ENCODE data around the gene RUVBL1. TPM values are rescaled to one million over a fixed set of nuclear protein-coding genes. Genes with fewer than 3 reads are reported as not detected.
A peak's percentile ranks its signal among the peaks of the same experiment; 100 is the strongest.

The RUVBL1 gene
- total RNA-seq, 2 donors from 2014 or later: 16.1 to 48.2 TPM

GRCh38 chr3:128070898-128071591 lies 52.6 kb downstream of the RUVBL1 start:
- TF ChIP-seq, protein P1, sequence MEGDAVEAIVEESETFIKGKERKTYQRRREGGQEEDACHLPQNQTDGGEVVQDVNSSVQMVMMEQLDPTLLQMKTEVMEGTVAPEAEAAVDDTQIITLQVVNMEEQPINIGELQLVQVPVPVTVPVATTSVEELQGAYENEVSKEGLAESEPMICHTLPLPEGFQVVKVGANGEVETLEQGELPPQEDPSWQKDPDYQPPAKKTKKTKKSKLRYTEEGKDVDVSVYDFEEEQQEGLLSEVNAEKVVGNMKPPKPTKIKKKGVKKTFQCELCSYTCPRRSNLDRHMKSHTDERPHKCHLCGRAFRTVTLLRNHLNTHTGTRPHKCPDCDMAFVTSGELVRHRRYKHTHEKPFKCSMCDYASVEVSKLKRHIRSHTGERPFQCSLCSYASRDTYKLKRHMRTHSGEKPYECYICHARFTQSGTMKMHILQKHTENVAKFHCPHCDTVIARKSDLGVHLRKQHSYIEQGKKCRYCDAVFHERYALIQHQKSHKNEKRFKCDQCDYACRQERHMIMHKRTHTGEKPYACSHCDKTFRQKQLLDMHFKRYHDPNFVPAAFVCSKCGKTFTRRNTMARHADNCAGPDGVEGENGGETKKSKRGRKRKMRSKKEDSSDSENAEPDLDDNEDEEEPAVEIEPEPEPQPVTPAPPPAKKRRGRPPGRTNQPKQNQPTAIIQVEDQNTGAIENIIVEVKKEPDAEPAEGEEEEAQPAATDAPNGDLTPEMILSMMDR (IDR thresholded peaks at IDR 0.05): no peak
- Histone ChIP-seq H3K36me3 (peaks cover 35% of the 10 kb centered on the region), H3K27me3 (no peaks in the 10 kb centered on the region), H3K4me3 (no peak overlapping the region), H3K27ac (no peak overlapping the region), H3K4me1 (peaks cover 4% of the 10 kb centered on the region), H3K9me3 (no peaks in the 10 kb centered on the region), H3K9ac (ENCODE audit: low read depth in 2 of 2, low read length in 2 of 2) (no peak overlapping the region)
- intact Hi-C loops (cut with DNase I): loop anchor here (10.0 kb wide), 1 partner anchor 54 kb away; the partner anchor contains the start of gene RUVBL1
- DNase-seq: no peak

DNA sequence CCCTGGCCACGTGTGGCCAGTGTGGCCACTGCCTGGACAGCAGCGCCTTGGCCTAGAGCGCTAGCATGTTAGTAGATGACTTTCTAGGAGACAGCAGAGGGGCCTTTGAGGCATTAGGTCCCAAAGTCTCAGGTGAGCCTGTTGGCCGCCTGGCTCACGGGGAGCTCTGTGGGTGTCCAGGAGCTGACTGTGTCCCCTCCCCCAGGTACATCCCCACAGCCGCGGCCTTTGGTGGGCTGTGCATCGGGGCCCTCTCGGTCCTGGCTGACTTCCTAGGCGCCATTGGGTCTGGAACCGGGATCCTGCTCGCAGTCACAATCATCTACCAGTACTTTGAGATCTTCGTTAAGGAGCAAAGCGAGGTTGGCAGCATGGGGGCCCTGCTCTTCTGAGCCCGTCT lies 54.3 kb downstream of the RUVBL1 start:
- H3K9ac ChIP-seq (ENCODE audit: low read depth in 2 of 2, low read length in 2 of 2): no peak overlapping the region
- DNase-seq: no peak
- H3K27ac ChIP-seq: no peak overlapping the region
- H3K36me3 ChIP-seq: peaks cover 45% of the 10 kb centered on the region
- TF ChIP-seq, protein P1 (IDR thresholded peaks at IDR 0.05): no peak
- no peak overlapping the region for H3K4me3 ChIP-seq
- intact Hi-C loops (cut with DNase I): no loop called here
- H3K4me1 ChIP-seq: no peaks in the 10 kb centered on the region
- H3K9me3 ChIP-seq: no peaks in the 10 kb centered on the region
- H3K27me3 ChIP-seq: no peaks in the 10 kb centered on the region

DNA sequence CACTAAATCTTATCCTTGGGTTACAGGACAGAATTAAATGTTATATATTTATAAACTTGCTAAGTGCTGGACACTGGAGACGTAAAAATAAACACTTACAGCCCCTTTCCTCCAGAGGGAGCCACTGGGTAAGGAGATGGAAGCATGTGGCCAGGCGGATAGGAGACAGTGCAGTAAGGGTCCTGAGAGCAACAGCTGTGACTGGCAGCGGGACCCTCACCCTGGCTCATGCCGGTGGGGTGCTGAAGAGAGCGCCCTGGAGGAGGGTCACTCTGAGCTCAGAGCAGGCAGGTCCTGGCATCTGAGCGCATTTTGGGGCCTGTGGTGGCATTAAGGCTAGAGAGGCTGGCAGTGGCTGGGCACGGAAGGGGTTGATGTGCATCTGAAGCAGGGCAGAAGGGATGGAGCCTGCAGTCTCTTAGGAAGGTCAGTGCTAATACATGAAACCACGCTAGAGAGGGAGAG lies 55.4 kb downstream of the RUVBL1 start:
- Histone ChIP-seq H3K9ac (ENCODE audit: low read depth in 2 of 2, low read length in 2 of 2) (no peak overlapping the region), H3K27me3 (no peaks in the 10 kb centered on the region), H3K36me3 (peaks cover 45% of the 10 kb centered on the region), H3K9me3 (no peaks in the 10 kb centered on the region), H3K4me3 (no peak overlapping the region), H3K27ac (no peak overlapping the region), H3K4me1 (no peaks in the 10 kb centered on the region)
- intact Hi-C loops (cut with DNase I): no loop called here
- TF ChIP-seq, protein P1 (IDR thresholded peaks at IDR 0.05): peak; percentile 32
- no peak for DNase-seq

GRCh38 chr3:128067489-128067888 lies 56.1 kb downstream of the RUVBL1 start:
- Histone ChIP-seq H3K9ac (ENCODE audit: low read depth in 2 of 2, low read length in 2 of 2) (no peak overlapping the region), H3K9me3 (no peaks in the 10 kb centered on the region), H3K4me3 (no peak overlapping the region), H3K36me3 (peaks cover 45% of the 10 kb centered on the region), H3K4me1 (no peaks in the 10 kb centered on the region), H3K27ac (no peak overlapping the region), H3K27me3 (no peaks in the 10 kb centered on the region)
- intact Hi-C loops (cut with DNase I): no loop called here
- TF ChIP-seq, protein P1 (IDR thresholded peaks at IDR 0.05): no peak
- no peak for DNase-seq

DNA sequence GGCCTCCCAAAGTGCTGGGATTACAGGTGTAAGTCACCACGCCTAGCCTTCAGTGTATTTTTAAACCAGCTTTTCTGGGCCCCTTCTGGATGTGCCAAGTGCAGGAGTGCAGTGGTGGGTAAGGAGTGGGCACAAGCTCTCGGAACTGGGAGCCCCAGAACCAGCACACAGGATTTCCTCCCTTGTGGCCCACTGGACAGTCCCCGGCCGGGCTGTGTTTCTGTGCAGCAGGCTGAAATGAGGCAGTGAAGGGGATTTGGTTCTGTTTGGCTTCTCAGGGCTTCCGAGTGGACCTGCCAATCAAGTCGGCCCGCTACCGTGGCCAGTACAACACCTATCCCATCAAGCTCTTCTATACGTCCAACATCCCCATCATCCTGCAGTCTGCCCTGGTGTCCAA lies 56.9 kb downstream of the RUVBL1 start:
- Histone ChIP-seq H3K27me3 (no peaks in the 10 kb centered on the region), H3K27ac (no peak overlapping the region), H3K36me3 (peaks cover 49% of the 10 kb centered on the region), H3K9me3 (no peaks in the 10 kb centered on the region), H3K4me3 (no peak overlapping the region), H3K9ac (ENCODE audit: low read depth in 2 of 2, low read length in 2 of 2) (no peak overlapping the region), H3K4me1 (no peaks in the 10 kb centered on the region)
- TF ChIP-seq, protein P1 (IDR thresholded peaks at IDR 0.05): no peak
- intact Hi-C loops (cut with DNase I): no loop called here
- no peak for DNase-seq
